ENCODE results near the gene GLI3.

DNA sequence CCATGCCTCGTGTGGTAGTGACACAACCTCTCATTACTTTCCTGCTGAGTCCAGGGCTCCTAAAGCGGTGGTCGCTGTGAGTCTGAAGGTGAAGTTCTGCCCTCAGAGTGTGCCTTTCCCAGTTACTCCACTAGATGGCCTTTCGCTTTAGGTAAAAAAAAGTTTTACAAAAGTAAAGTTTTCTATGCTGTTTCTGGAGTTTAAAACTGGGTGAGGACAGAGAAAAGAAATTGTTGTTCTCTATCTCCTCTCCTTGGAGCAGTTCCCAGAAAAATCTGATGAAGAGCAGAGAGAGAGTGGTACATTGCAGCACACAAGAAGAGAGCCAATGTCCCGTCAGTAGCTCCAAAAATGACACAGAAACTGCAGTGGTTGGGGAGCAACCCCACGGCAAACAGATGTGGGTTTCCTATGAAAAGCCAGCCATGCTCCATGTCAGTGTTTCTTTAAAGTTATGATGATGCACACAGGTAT is 257.1 kb downstream of the GLI3 start:
- TF ChIP-seq POLR2A (IDR thresholded peaks at IDR 0.05; ENCODE audit: low read depth, low read length): no peak
- TF ChIP-seq, protein P1, sequence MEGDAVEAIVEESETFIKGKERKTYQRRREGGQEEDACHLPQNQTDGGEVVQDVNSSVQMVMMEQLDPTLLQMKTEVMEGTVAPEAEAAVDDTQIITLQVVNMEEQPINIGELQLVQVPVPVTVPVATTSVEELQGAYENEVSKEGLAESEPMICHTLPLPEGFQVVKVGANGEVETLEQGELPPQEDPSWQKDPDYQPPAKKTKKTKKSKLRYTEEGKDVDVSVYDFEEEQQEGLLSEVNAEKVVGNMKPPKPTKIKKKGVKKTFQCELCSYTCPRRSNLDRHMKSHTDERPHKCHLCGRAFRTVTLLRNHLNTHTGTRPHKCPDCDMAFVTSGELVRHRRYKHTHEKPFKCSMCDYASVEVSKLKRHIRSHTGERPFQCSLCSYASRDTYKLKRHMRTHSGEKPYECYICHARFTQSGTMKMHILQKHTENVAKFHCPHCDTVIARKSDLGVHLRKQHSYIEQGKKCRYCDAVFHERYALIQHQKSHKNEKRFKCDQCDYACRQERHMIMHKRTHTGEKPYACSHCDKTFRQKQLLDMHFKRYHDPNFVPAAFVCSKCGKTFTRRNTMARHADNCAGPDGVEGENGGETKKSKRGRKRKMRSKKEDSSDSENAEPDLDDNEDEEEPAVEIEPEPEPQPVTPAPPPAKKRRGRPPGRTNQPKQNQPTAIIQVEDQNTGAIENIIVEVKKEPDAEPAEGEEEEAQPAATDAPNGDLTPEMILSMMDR (conservative IDR thresholded peaks at IDR 0.05; ENCODE audit: low read depth, low read length): peak; percentile 71
- no peak for TF ChIP-seq RCOR1 (IDR thresholded peaks at IDR 0.05; ENCODE audit: insufficient replicate concordance, low read length)
- TF ChIP-seq MAFK (IDR thresholded peaks at IDR 0.05; ENCODE audit: low read depth, low read length): no peak
- TF ChIP-seq RFX5 (IDR thresholded peaks at IDR 0.05; ENCODE audit: low read depth, low read length): no peak

Data from IMR-90 (cell line).